ENCODE results near the gene FKBP5. TPM values are rescaled to one million over a fixed set of nuclear protein-coding genes. Genes with fewer than 3 reads are reported as not detected.

The FKBP5 gene
- total RNA-seq, 4 donors from 2014 or later: 247 to 296 (median 275) TPM

DNA sequence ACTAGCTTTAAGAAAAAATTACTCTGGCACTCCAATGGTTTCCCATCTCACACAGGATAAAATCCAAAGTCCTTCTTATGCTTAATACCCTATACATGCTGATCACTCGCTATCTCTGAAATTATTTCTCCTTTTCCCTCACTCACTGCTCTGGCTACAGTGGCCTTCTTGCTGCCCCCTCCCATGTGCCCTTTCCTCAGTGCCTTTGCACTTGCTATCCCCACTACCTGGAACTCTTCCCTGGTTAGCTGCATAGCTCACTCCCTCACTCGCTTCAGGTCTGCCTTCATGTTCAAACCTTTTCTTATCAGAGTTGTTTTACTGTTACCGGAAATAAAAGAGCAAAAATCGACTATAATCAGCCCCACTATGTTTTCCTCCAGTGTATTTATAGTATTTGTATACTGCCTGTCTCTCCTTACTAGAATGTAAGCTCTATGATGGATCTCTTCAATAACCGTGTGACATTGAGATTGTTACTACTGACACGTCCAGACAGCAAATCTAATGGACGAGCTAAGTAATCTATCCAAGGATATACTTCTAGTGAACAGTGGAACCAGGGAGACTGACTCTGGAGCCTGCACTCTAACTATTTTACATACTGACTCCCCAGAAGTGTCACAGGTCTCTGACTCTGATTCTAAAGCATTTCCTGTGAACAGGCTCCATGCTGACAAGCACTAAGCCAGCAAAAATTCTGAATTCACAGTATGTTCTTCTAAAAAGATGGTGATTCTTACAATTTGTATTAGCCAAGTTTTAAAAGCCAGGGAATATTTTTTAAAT, 25.1 kb downstream of the FKBP5 start:
- H3K9me3 ChIP-seq: no peaks in the 10 kb centered on the region
- no peak overlapping the region for H3K27ac ChIP-seq
- no peak for DNase-seq
- H3K4me3 ChIP-seq: no peak overlapping the region
- peaks cover 0 to 33% (median 11%) of the 10 kb centered on the region in 4 donors for H3K4me1 ChIP-seq
- TF ChIP-seq, protein P1, sequence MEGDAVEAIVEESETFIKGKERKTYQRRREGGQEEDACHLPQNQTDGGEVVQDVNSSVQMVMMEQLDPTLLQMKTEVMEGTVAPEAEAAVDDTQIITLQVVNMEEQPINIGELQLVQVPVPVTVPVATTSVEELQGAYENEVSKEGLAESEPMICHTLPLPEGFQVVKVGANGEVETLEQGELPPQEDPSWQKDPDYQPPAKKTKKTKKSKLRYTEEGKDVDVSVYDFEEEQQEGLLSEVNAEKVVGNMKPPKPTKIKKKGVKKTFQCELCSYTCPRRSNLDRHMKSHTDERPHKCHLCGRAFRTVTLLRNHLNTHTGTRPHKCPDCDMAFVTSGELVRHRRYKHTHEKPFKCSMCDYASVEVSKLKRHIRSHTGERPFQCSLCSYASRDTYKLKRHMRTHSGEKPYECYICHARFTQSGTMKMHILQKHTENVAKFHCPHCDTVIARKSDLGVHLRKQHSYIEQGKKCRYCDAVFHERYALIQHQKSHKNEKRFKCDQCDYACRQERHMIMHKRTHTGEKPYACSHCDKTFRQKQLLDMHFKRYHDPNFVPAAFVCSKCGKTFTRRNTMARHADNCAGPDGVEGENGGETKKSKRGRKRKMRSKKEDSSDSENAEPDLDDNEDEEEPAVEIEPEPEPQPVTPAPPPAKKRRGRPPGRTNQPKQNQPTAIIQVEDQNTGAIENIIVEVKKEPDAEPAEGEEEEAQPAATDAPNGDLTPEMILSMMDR (IDR thresholded peaks at IDR 0.05): no peak
- no peak for TF ChIP-seq POLR2A (IDR thresholded peaks at IDR 0.05)
- H3K36me3 ChIP-seq: peaks cover 0 to 15% (median 0%) of the 10 kb centered on the region in 3 donors
- H3K27me3 ChIP-seq: no peaks in the 10 kb centered on the region

DNA sequence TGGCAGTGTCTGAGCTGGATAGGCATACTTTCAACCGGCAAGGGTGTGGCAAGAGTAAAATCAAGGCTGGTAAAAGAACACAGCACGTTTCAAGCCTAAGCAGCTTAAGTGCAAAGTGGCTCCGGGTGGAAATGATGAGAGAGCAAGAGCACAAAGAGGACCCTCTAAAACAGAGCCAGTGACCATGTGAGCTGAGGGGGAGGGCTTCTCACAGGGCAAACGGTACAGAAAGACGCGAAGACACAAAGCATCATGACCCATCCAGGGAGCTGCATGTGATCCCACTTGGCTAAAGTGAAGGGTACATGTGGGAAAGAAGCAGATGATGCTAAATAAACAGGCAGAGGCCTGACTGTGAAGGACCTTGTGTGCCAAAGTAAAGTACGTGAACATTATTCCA, 25.7 kb downstream of the FKBP5 start:
- H3K4me1 ChIP-seq: peaks cover 0 to 33% (median 11%) of the 10 kb centered on the region in 4 donors

DNA sequence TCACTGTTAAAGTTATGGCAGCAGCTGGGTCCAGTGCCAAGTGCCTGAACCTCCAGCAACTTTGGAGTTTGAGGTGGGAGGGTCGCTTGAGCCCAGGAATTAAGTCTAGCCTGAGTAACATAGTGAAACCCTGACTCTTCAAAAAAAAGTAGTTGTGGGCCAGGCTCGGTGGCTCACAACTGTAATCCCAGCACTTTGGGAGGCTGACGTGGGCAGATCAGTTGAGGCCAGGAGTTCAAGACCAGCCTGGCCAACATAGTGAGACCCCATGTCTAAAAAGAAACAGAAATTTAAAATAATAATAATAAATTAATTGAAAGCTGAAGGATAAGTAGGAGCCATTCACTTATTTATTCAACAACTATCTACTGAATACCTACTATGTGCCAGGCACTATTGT, 33.8 kb downstream of the FKBP5 start:
- DNase-seq: no peak
- peaks cover 0 to 8% (median 0%) of the 10 kb centered on the region in 4 donors for H3K4me1 ChIP-seq
- no peak overlapping the region for H3K27ac ChIP-seq
- no peak for TF ChIP-seq POLR2A (IDR thresholded peaks at IDR 0.05)
- TF ChIP-seq, protein P1 (IDR thresholded peaks at IDR 0.05): no peak
- peaks cover 0 to 32% (median 0%) of the 10 kb centered on the region in 3 donors for H3K36me3 ChIP-seq
- H3K27me3 ChIP-seq: no peaks in the 10 kb centered on the region
- no peaks in the 10 kb centered on the region for H3K9me3 ChIP-seq
- no peak overlapping the region for H3K4me3 ChIP-seq

More for the DNA sequence above, 25.7 kb downstream of the FKBP5 start:
- H3K9me3 ChIP-seq: no peaks in the 10 kb centered on the region
- H3K27ac ChIP-seq: no peak overlapping the region
- no peak for DNase-seq
- no peak overlapping the region for H3K4me3 ChIP-seq
- no peaks in the 10 kb centered on the region for H3K27me3 ChIP-seq
- peaks cover 0 to 15% (median 0%) of the 10 kb centered on the region in 3 donors for H3K36me3 ChIP-seq
- TF ChIP-seq POLR2A (IDR thresholded peaks at IDR 0.05): no peak
- TF ChIP-seq, protein P1 (IDR thresholded peaks at IDR 0.05): no peak

DNA sequence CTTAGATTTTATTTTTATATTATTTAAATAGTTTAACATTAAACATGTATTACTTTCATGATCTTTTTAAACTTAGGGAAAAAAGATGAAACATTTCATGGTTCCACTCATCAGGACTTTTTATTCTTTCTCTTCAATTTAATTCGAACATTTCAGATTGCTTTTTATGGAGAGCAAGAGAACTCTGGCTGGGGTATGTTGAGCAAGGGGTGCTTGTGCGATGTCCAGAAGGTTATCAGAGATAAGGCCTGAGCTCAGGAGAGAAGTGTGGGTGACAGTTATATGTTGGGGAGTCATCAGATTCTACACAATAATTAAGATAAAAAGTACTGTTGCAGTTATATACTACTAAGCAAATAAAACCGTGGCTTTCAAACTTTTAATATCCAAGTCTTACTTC, 37.5 kb downstream of the FKBP5 start:
- Histone ChIP-seq H3K4me3 (no peak overlapping the region), H3K4me1 (peaks cover 0 to 5% (median 0%) of the 10 kb centered on the region in 4 donors), H3K27me3 (no peaks in the 10 kb centered on the region), H3K27ac (no peak overlapping the region), H3K9me3 (no peaks in the 10 kb centered on the region), H3K36me3 (peaks cover 0 to 37% (median 0%) of the 10 kb centered on the region in 3 donors)
- no peak for TF ChIP-seq POLR2A (IDR thresholded peaks at IDR 0.05)
- DNase-seq: no peak

DNA sequence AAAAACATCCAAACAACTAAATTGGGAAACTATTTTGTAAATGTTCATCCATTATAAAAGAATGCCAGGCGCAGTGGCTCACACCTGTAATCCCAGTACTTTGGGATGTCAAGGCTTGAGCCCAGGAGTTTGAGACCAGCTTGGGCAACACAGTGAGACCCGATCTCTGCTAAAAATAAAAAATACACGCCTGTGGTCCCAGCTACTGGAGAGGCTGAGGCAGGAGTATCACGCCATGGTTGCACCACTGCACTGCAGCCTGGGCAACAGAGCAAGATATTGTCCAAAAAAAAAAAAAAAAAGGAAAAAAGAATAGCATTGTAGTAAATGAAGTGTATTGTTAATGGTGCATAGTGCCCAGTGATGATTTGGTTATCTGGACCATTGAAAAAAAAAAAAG, 38.7 kb downstream of the FKBP5 start:
- Histone ChIP-seq H3K27me3 (no peaks in the 10 kb centered on the region), H3K27ac (no peak overlapping the region), H3K36me3 (peaks cover 0 to 44% (median 0%) of the 10 kb centered on the region in 3 donors), H3K4me1 (no peaks in the 10 kb centered on the region), H3K4me3 (no peak overlapping the region), H3K9me3 (no peaks in the 10 kb centered on the region)
- no peak for DNase-seq
- TF ChIP-seq, protein P1 (IDR thresholded peaks at IDR 0.05): no peak
- no peak for TF ChIP-seq POLR2A (IDR thresholded peaks at IDR 0.05)

DNA sequence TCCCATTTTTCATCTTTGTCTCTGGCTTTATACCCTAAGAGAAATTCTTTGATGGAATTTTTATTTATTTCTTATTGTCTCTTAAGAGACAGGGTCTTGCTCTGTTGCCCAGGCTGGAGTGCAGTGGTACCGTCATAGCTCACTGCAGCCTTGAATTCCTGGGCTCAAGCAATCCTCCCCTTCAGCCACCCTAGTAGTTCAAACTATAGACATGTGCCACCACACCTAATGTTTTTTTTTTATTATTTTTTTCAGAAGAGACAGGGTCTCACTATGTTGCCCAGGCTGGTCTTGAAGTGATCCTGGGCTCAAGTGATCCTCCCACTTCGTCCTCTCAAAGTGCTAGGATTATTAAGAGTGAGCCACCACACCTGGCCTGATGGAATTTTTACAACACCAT, 40.5 kb downstream of the FKBP5 start:
- no peak overlapping the region for H3K27ac ChIP-seq
- peaks cover 0 to 58% (median 0%) of the 10 kb centered on the region in 3 donors for H3K36me3 ChIP-seq
- DNase-seq: no peak
- H3K27me3 ChIP-seq: no peaks in the 10 kb centered on the region
- H3K4me3 ChIP-seq: no peak overlapping the region
- TF ChIP-seq, protein P1 (IDR thresholded peaks at IDR 0.05): no peak
- TF ChIP-seq POLR2A (IDR thresholded peaks at IDR 0.05): no peak
- no peaks in the 10 kb centered on the region for H3K4me1 ChIP-seq
- H3K9me3 ChIP-seq: no peaks in the 10 kb centered on the region
